K562 (cell line): ENCODE results near the gene TKTL1. TPM values are rescaled to one million over a fixed set of nuclear protein-coding genes. Genes with fewer than 3 reads are reported as not detected.
A peak's percentile ranks its signal among the peaks of the same experiment; 100 is the strongest.

Source experiments
- BCOR ChIP-seq: fragments of 450-650 bp; IDR thresholded peaks from 2 replicates; pipeline ENCODE4 v1.6.1; 2016
- CBX3 ChIP-seq, 2 experiments: IDR thresholded peaks; 1 replicate in 1 of 2; 2 replicates in 1 of 2; pipeline ENCODE4 v1.6.1; 2012; ENCODE audit warnings: inconsistent platforms in 2 of 2, low read length in 2 of 2, borderline replicate concordance in 1 of 2, control low read depth in 1 of 2
- CHD2 ChIP-seq: IDR thresholded peaks from 2 replicates; pipeline ENCODE4 v1.6.1; 2011; ENCODE audit warnings: low read depth, low read length
- JUND ChIP-seq, 2 experiments: IDR thresholded peaks; 2 replicates in 1 of 2; 3 replicates in 1 of 2; pipeline ENCODE4 v1.6.1; 2011; ENCODE audit warnings: borderline replicate concordance in 2 of 2, low read depth in 2 of 2, low read length in 2 of 2, improper control_type of control experiment in 1 of 2, missing biosample characterization in 1 of 2, missing genetic modification characterization in 1 of 2, missing genetic modification reagents in 1 of 2
- KAT8 ChIP-seq: fragments of 450-650 bp; IDR thresholded peaks from 2 replicates; pipeline ENCODE4 v1.6.1; 2016; ENCODE audit warnings: low read depth, mild to moderate bottlenecking
- KDM1A ChIP-seq, 2 experiments: fragments of 450-650 bp; IDR thresholded peaks; 2 replicates each; pipeline ENCODE4 v1.6.1; 2016; ENCODE audit warnings: mild to moderate bottlenecking in 2 of 2
- MECOM ChIP-seq: fragments of 250-450 bp; sonication (Bioruptor Pico); IDR thresholded peaks from 2 replicates; pipeline ENCODE4 v1.8.0; 2022; ENCODE audit warnings: inconsistent platforms
- MYBL2 ChIP-seq, 2 experiments: fragments of 450-650 bp in 1 of 2; sonication (generic) in 1 of 2; formaldehyde crosslinking in 1 of 2; IDR thresholded peaks; 2 replicates each; pipeline versions ENCODE4 v1.6.1 to v1.8.1; 2017 to 2022; ENCODE audit warnings: borderline replicate concordance in 1 of 2, inconsistent platforms in 1 of 2, low read depth in 1 of 2, mild to moderate bottlenecking in 1 of 2, missing genetic modification reagents in 1 of 2, moderate library complexity in 1 of 2
- MYC ChIP-seq, 2 experiments: fragments of 250-450 bp in 1 of 2; sonication (Bioruptor Pico) in 1 of 2; IDR thresholded peaks; 2 replicates each; pipeline versions ENCODE4 v1.5.1 to v1.6.1; 2012 to 2021; ENCODE audit warnings: low read depth in 2 of 2, borderline replicate concordance in 1 of 2, improper control_type of control experiment in 1 of 2, low read length in 1 of 2, mild to moderate bottlenecking in 1 of 2, moderate library complexity in 1 of 2
- POLR2B ChIP-seq: fragments of 450-650 bp; IDR thresholded peaks from 2 replicates; pipeline ENCODE4 v1.6.1; 2018; ENCODE audit warnings: low read depth; ENCODE audit not compliant: partially characterized antibody
- PRPF4 ChIP-seq: fragments of 200-400 bp; formaldehyde crosslinking; IDR thresholded peaks from one replicate; pipeline ENCODE4 v1.6.1; 2017; ENCODE audit warnings: low read length, low read depth, mild to moderate bottlenecking; ENCODE audit not compliant: insufficient read depth, poor library complexity, severe bottlenecking
- RBM39 ChIP-seq: fragments of 200-400 bp; formaldehyde crosslinking; optimal IDR thresholded peaks from 2 replicates; pipeline ENCODE3; 2018; ENCODE audit warnings: low read depth, low read length
- STAT6 ChIP-seq: sonication (generic); formaldehyde crosslinking; IDR thresholded peaks from 2 replicates; pipeline ENCODE4 v1.8.1; 2023; ENCODE audit warnings: mild to moderate bottlenecking, missing genetic modification reagents
- SUPT5H ChIP-seq: fragments of 450-650 bp; IDR thresholded peaks from 2 replicates; pipeline ENCODE4 v1.6.1; 2016
- TCF7L2 ChIP-seq: fragments of 150-350 bp; IDR thresholded peaks from 2 replicates; pipeline ENCODE4 v1.6.1; 2016; ENCODE audit warnings: low read depth, mild to moderate bottlenecking, low read length, moderate library complexity
- USF1 ChIP-seq: sonication (generic); formaldehyde crosslinking; IDR thresholded peaks from 2 replicates; pipeline ENCODE4 v1.9.0; 2022; ENCODE audit warnings: mild to moderate bottlenecking, missing genetic modification reagents
- ZNF165 ChIP-seq: fragments of 250-450 bp; sonication (Bioruptor Pico); IDR thresholded peaks from 2 replicates; pipeline ENCODE4 v1.4.0; 2020; ENCODE audit warnings: borderline replicate concordance
- ZNF436 ChIP-seq: fragments of 250-450, 450-650 bp; sonication (Bioruptor Pico); formaldehyde crosslinking; IDR thresholded peaks from 2 replicates; pipeline ENCODE4 v1.7.0; 2020; ENCODE audit warnings: mild to moderate bottlenecking
- ZNF584 ChIP-seq: fragments of 200-800 bp; sonication (Bioruptor generic); IDR thresholded peaks from 2 replicates; pipeline ENCODE4 v1.6.1; 2016; ENCODE audit warnings: low read depth, mild to moderate bottlenecking, missing genetic modification characterization, missing compliant biosample characterization
- polyA plus RNA-seq, 8 experiments: library from polyadenylated mRNA; depleted of rRNA in 4 of 8; stranded (reverse) in 5 of 8; unstranded in 3 of 8; fragments of >200 nt; fragmentation: Nextera tagmentation in 2 of 8; fragmentation: Illumina TruSeq in 1 of 8; extraction: Ambion mirVana in 2 of 8; extraction: Trizol in 1 of 8; gene quantifications; 2 replicates each; pipeline versions ENCODE4 v1.2.1 to v1.2.3, GENCODE V29; 2011 to 2014; ENCODE audit warnings: inconsistent platforms in 1 of 8, missing spikeins in 1 of 8
- total RNA-seq, 7 experiments: library from RNA; depleted of rRNA in 6 of 7; stranded (reverse); fragments of >200 nt in 6 of 7; fragmentation: Illumina TruSeq in 2 of 7; extraction: Trizol in 2 of 7; gene quantifications; 2 replicates each; pipeline versions ENCODE4 v1.2.1 to v1.2.3, GENCODE V29; 2011 to 2021; ENCODE audit warnings: low replicate concordance in 1 of 7
- TF ChIP-seq, protein P1 (sequence below): fragments of 450-650 bp; IDR thresholded peaks from 2 replicates; pipeline ENCODE4 v1.6.1; 2017; ENCODE audit warnings: antibody characterized with exemption
- TF ChIP-seq, protein P2 (sequence below): fragments of 250-450 bp; sonication (Bioruptor Pico); IDR thresholded peaks from 2 replicates; pipeline ENCODE4 v1.5.0; 2022; ENCODE audit warnings: mild to moderate bottlenecking

Gene TKTL1
- total and polyA plus RNA-seq, 9 of the 15 experiments (the other 6 are each of a cell fraction or from before 2014, with no cell fraction given) = 0.18 to 0.71 (median 0.38) TPM

GRCh38 chrX:154348114-154348531 is 52.5 kb downstream of the TKTL1 start (continued):
- no peak for TF ChIP-seq CHD2
- TF ChIP-seq MECOM = no peak
- peak; percentile 67 for TF ChIP-seq SUPT5H
- TF ChIP-seq KDM1A (IDR thresholded peaks at IDR 0.05) = 0 out of 4 replicates have a peak, but pooled peaks of 1 of the 2 experiments have one; percentile 22
- TF ChIP-seq ZNF165 (CRISPR knock-in tag) = no peak
- TF ChIP-seq RBM39 = no peak
- peak; percentile 84 for TF ChIP-seq ZNF436 (CRISPR knock-in tag)
- TF ChIP-seq JUND (IDR thresholded peaks at IDR 0.05; ENCODE audit: borderline replicate concordance, low read depth, low read length) = no peak
- TF ChIP-seq JUND (tag; IDR thresholded peaks at IDR 0.05; ENCODE audit: borderline replicate concordance, low read depth, low read length) = no peak
- peak; percentile 51; the same call in 1 of the 2 replicates for TF ChIP-seq BCOR
- no peak for TF ChIP-seq MYC (IDR thresholded peaks at IDR 0.05; ENCODE audit: low read depth, low read length)
- TF ChIP-seq MYC (CRISPR knock-in tag; IDR thresholded peaks at IDR 0.05; ENCODE audit: borderline replicate concordance, low read depth) = no peak
- TF ChIP-seq STAT6 = no peak
- TF ChIP-seq USF1 (CRISPR knock-in tag) = no peak
- TF ChIP-seq, protein P1, sequence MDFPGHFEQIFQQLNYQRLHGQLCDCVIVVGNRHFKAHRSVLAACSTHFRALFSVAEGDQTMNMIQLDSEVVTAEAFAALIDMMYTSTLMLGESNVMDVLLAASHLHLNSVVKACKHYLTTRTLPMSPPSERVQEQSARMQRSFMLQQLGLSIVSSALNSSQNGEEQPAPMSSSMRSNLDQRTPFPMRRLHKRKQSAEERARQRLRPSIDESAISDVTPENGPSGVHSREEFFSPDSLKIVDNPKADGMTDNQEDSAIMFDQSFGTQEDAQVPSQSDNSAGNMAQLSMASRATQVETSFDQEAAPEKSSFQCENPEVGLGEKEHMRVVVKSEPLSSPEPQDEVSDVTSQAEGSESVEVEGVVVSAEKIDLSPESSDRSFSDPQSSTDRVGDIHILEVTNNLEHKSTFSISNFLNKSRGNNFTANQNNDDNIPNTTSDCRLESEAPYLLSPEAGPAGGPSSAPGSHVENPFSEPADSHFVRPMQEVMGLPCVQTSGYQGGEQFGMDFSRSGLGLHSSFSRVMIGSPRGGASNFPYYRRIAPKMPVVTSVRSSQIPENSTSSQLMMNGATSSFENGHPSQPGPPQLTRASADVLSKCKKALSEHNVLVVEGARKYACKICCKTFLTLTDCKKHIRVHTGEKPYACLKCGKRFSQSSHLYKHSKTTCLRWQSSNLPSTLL = no peak
- no peak for TF ChIP-seq TCF7L2
- TF ChIP-seq MYBL2 (IDR thresholded peaks at IDR 0.05; ENCODE audit: low read depth) = no peak
- TF ChIP-seq MYBL2 (CRISPR knock-in tag; IDR thresholded peaks at IDR 0.05; ENCODE audit: borderline replicate concordance) = no peak
- TF ChIP-seq KAT8 = no peak
- no peak for TF ChIP-seq CBX3 (IDR thresholded peaks at IDR 0.05; ENCODE audit: borderline replicate concordance in 1 of 2, low read length in 2 of 2)
- TF ChIP-seq ZNF584 (CRISPR knock-in tag) = no peak
- TF ChIP-seq PRPF4 = no peak
- TF ChIP-seq POLR2B = peak; percentile 55
- TF ChIP-seq, protein P2, sequence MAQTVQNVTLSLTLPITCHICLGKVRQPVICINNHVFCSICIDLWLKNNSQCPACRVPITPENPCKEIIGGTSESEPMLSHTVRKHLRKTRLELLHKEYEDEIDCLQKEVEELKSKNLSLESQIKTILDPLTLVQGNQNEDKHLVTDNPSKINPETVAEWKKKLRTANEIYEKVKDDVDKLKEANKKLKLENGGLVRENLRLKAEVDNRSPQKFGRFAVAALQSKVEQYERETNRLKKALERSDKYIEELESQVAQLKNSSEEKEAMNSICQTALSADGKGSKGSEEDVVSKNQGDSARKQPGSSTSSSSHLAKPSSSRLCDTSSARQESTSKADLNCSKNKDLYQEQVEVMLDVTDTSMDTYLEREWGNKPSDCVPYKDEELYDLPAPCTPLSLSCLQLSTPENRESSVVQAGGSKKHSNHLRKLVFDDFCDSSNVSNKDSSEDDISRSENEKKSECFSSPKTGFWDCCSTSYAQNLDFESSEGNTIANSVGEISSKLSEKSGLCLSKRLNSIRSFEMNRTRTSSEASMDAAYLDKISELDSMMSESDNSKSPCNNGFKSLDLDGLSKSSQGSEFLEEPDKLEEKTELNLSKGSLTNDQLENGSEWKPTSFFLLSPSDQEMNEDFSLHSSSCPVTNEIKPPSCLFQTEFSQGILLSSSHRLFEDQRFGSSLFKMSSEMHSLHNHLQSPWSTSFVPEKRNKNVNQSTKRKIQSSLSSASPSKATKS = no peak
